ENCODE measurements around the gene DMD.

The DMD gene

DNA sequence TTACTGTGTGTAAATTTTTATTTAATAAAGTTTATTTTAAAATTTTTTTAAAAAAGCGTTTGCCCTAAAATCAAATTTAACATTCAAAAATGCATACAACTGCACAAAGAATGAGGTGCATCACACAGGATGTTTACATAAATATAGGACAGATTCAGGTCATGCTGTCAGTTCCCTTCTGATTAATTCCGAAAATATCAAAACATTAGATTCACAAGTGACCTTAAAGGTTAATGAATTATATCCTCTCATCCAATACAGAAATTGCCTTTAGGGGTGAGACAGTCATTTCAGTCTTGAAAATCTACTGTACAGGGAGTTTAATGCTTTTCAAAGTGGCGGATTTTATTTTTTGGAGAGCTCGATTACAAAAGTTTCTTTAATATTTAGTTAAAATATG is 1930.8 kb downstream of the DMD start:
- no peak for DNase-seq (ENCODE audit: low read depth)

GRCh38 chrX:31279359-31279758 is 1932.0 kb downstream of the DMD start:
- DNase-seq (ENCODE audit: low read depth): no peak

DNA sequence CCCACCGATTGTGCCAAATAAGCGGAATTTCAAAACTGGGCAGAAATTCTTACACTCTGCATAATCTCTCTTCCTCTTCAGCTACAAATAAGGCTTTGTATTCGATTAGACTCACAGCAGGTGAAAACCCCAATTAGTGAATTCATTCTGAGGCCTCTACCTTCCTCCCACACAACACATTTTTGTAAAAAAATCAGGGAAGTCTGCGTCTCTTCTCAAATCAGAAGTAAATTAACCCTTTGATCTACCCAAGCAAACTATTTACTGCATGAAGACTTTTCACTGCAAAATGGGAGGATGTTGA is 1938.9 kb downstream of the DMD start:
- no peak for DNase-seq (ENCODE audit: low read depth)

GRCh38 chrX:31271615-31272471 is 1939.5 kb downstream of the DMD start:
- DNase-seq (ENCODE audit: low read depth): no peak

DNA sequence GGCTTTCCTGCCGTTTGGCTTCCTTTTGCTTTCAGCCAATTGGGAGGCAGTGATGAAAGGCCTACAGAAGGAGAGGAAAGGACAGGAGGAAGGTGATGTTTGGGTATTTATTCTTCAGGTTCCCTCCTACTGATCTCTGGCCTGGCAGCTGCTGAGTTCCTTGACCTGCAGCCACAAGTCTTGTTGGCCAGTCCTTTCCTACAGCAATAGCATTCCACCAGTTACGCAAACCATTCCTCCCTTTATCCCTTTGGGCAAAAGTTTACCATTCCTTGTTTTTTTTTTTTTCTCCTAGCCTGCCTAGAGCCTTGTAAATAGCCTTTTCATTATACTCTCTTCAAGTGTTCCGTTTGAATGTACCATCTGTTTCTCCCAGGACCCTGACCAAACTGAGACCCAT is 1941.4 kb downstream of the DMD start:
- DNase-seq (ENCODE audit: low read depth): no peak

DNA sequence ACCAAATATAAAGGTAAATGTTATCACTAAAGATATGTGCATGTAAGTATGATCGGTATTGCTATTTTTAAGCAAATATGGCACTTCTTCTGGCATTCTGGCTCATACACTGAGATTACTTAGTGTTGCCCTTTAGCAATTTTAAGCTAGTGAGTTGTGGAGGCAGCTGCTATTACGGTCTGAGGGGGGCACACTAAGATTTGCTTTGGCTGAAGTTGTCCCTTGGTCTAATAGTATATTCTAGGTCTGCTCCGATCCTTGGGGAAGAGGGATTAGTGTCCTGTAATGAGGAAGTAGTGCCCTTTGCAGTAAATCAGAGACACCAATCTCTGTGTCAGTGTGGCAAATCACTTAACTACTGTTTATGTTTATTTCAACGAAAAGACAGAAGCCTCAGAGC is 1943.0 kb downstream of the DMD start:
- DNase-seq (ENCODE audit: low read depth): no peak

GRCh38 chrX:31266203-31267076 is 1944.9 kb downstream of the DMD start:
- no peak for DNase-seq (ENCODE audit: low read depth)

DNA sequence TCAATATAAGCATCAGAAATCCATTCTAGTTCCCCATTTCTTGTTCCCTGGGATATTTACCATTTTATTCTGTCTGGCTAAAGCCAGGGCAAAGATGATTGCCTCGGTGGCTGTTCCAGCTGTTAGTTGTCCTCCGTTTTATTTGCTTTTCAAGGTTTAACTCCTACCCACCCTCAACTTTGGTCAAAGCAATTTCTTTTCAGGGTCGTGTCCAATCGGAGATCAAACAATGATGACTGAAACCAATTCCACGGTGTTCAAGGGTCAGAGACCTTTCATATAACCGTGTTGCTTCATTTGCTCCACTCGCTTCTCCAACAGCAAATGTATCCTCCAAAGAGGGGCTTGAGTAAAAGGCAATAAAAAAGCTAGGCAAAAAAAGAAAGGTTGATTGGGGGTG is 1946.0 kb downstream of the DMD start:
- DNase-seq (ENCODE audit: low read depth): no peak

DNA sequence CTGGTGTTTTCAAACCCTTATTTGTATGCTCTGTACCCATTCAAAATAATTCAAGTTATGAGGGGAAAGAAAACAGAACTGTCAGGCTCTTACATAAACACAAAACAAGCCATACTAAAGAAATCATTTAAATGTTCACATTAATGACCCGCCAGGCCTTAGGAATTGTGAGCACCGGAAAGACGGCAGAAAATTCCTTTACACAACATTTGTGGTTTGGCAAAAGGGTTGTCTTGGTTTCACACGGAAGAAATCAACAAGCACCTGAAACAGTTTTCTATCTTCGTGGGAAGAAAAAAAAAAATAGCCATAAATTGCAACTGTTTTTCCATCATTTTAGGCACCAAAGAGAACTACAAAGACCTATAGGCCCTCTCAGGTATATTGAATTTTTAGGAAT is 1951.0 kb downstream of the DMD start:
- no peak for DNase-seq (ENCODE audit: low read depth)

DNA sequence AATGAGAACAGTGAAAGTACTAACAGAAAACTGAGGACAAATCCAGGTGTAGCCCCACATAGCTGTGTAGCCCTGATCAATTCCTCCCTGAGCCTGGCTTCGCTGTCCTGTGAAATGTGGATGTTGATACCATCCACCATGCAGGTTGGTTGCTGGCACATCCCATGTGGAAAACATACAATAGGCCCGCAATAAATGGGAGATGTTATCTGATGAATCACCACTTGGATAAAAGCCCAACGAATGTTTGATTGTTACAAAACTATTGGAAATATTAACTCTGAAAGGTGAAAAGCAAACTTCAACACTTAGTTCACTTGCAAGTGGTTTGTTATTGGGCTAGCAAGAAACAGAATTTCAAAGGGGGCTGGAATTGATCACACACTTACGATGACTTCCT is 1953.2 kb downstream of the DMD start:
- DNase-seq (ENCODE audit: low read depth): no peak

DNA sequence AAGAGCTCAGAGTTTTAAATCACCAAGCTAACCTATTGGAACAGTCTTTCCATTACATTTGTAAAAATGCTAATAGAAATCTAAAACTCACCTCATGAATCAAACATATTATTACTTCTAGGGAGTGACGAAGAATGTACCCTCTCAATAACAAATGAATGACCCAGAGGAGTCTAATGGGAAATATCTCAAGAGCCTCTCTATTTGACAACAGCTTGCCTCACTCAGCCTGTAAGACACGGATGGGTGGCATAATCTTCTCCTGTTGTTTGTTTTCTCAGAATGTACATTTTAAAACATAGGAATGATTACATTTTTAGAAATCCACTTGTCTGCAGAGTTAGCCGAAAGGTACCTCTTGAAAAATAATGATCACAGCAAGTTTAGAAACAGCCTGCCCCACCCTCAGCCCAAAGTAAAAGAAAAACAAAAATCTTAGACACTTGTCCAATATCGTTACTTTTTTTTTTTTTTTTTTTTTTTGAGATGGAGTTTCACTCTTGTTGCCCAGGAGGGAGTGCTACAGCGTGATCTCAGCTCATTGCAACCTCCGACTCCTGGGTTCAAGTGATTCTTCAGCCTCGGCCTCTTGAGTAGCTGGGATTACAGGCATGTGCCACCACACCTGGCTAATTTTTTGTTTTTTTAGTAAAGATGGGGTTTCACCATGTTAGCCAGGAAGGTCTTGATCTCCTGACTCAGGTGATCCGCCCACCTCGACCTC is 1955.9 kb downstream of the DMD start:
- no peak for DNase-seq (ENCODE audit: low read depth)

- no peak for DNase-seq (ENCODE audit: low read depth)
Observed at GRCh38 chrX:31252133-31252532, 1959.2 kb downstream of the DMD start.

- DNase-seq (ENCODE audit: low read depth): no peak
Observed at GRCh38 chrX:31251336-31251735, 1960.0 kb downstream of the DMD start.

GRCh38 chrX:31245714-31246113 is 1965.6 kb downstream of the DMD start:
- no peak for DNase-seq (ENCODE audit: low read depth)

DNA sequence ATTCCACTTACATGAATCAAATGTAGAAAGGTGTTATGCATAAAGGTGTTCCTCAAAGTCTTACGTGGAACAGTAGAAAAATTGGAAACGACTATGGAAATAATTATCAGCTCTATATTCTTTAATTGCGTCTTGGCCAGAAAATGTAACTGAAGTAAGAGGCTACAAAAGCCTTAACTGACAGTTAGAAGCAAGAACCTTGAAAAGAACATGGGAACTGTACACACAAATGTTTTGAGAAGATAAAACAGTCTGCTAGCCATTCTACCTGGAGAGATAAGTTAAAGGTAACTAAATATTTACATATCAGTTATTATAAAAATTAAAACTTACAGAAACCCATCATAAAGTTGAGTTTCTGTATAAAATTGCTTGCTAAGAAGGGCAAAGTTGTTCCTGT is 1967.5 kb downstream of the DMD start:
- no peak for DNase-seq (ENCODE audit: low read depth)

DNA sequence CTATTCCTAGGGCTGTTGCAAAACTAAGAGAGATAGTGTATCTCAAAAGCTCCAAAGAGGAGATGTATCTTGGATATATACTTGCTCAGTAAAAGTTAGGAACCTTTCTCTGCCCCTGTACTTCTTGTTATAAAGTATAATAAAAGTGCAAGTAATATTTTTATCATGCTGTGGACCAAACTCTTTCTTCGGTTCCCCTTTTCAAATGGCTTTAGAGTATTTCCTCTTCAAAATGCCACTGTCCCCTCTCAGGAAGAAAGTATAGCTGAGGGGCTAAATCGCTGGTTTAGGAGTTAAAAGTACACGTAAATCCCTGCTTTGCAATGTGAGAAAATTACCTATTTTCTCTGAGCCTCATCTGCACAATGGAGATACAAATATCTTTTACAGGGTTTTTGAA is 1970.4 kb downstream of the DMD start:
- DNase-seq (ENCODE audit: low read depth): no peak

- DNase-seq (ENCODE audit: low read depth): no peak
Observed at GRCh38 chrX:31237189-31237588, 1974.2 kb downstream of the DMD start.

DNA sequence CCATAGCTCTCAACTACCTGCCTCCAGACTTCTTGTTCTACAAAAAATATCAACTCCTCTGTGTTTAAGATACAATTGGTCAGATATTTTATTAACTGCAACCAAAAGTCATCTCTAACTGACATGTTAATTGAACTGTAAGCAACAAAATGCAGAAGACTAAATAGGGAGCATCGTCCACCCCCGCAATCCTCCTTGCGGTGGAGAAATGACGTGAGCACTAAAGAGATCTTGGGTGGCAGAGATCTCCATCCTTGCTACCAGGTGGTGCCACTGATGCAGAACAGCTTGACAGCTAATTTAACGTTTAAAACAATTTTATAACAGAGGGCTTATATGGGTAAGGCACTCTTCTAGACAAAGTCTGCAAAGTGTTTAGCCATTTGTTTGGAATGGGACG is 1975.1 kb downstream of the DMD start:
- DNase-seq (ENCODE audit: low read depth): no peak

DNA sequence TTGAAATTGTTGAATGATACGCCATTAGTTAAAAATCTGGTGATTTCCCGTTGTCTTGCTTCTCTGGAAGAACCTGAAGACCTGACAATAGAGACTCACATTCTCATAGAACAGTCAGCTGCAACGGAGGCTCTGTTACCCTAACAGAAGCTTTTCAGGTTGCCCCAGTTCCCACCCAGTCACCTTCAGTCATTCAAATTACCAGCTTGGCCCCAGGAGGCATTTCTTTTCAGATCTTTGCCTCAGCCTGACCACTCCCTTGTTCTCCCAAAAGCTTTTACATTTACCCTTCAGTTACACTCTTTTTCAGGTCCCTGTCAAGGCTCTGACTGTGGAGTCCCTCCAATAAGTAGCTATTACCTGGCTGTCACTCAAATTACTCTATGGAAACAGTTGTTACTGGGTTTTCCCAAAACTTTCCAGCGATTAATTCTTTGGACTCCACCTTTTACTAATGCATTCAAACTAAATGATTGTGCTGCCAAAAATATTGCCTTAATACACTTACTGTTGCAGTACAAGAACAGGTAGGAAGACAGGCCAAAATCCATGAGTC is 1977.3 kb downstream of the DMD start:
- no peak for DNase-seq (ENCODE audit: low read depth)

- DNase-seq (ENCODE audit: low read depth): no peak
Observed at GRCh38 chrX:31232506-31232905, 1978.8 kb downstream of the DMD start.

GRCh38 chrX:31228909-31229308 is 1982.4 kb downstream of the DMD start:
- DNase-seq (ENCODE audit: low read depth): no peak

DNA sequence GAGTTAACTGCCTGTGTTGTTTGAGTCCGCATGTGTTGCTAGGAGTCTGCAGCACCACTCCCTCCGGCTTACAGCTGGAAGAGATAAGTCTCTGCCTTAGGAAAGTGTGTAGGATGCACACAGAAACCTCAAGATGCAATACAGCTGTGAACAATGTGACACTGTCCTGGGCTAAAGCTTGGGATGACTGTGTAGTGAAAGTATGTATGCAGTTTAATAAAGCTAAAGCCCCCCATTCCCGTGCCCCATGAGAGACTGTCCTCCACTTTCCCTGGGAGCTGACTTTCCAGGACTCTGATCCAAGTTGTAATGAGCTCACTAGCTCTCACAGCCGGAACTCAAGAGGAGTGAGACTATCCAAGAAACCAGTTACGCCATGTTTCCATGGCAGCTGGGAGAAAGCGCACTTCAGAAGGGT is 1982.9 kb downstream of the DMD start:
- peak; percentile 61 for DNase-seq (ENCODE audit: low read depth)

Data from non-pigmented ciliary epithelial cell (primary cell).